H9 (cell line): Measurements from ENCODE around the gene NLE1. TPM values are rescaled to one million over a fixed set of nuclear protein-coding genes. Genes with fewer than 3 reads are reported as not detected.
"Not testable (repeated sequence)": the region's sequence is repeated elsewhere in the genome, so short reads cannot be mapped to it uniquely, and the experiment has no call there.

Source experiments
- DNase-seq: peaks from one replicate; pipeline ENCODE4 v3.0.0-alpha.2; 2017
- H2AFZ ChIP-seq: one replicate; pipeline ENCODE4 v1.6.1; 2013; ENCODE audit warnings: mild to moderate bottlenecking, low read length, control low read depth, moderate library complexity
- H2AK5ac ChIP-seq: 2 replicates; pipeline ENCODE4 v1.6.1; 2013; ENCODE audit warnings: low read length, control low read depth, mixed read lengths; ENCODE audit not compliant: insufficient read length
- H2BK120ac ChIP-seq: one replicate; pipeline ENCODE4 v1.6.1; 2013; ENCODE audit warnings: low read depth, mild to moderate bottlenecking, low read length, control low read depth, inconsistent platforms; ENCODE audit not compliant: poor library complexity, severe bottlenecking
- H2BK12ac ChIP-seq: 2 replicates; pipeline ENCODE4 v1.6.1; 2013; ENCODE audit warnings: low read length, control low read depth, mixed read lengths, low read depth; ENCODE audit not compliant: insufficient read length
- H2BK15ac ChIP-seq: 2 replicates; pipeline ENCODE4 v1.6.1; 2013; ENCODE audit warnings: low read depth, low read length, control low read depth
- H2BK20ac ChIP-seq: one replicate; pipeline ENCODE4 v1.6.1; 2013; ENCODE audit warnings: low read depth, mild to moderate bottlenecking, low read length, control low read depth, inconsistent platforms; ENCODE audit not compliant: poor library complexity, severe bottlenecking
- H2BK5ac ChIP-seq: 2 replicates; pipeline ENCODE4 v1.6.1; 2013; ENCODE audit warnings: low read length, control low read depth, mixed read lengths; ENCODE audit not compliant: insufficient read length
- H3K14ac ChIP-seq: 2 replicates; pipeline ENCODE4 v1.6.1; 2013; ENCODE audit warnings: low read length, control low read depth; ENCODE audit not compliant: insufficient read depth
- H3K18ac ChIP-seq: 2 replicates; pipeline ENCODE4 v1.6.1; 2013; ENCODE audit warnings: low read depth, mild to moderate bottlenecking, mixed read lengths, low read length, control low read depth; ENCODE audit not compliant: insufficient read length
- H3K23ac ChIP-seq: 2 replicates; pipeline ENCODE4 v1.6.1; 2013; ENCODE audit warnings: low read length, control low read depth, mixed read lengths, low read depth; ENCODE audit not compliant: insufficient read length
- H3K23me2 ChIP-seq: 2 replicates; pipeline ENCODE4 v1.6.1; 2013; ENCODE audit warnings: low read depth, mild to moderate bottlenecking, mixed read lengths, low read length, control low read depth; ENCODE audit not compliant: insufficient read length, poor library complexity, severe bottlenecking
- H3K27ac ChIP-seq: 2 replicates; pipeline ENCODE4 v1.5.1; 2013; ENCODE audit warnings: low read length, control low read depth, mixed read lengths, low read depth; ENCODE audit not compliant: insufficient read length
- H3K27me3 ChIP-seq: 2 replicates; pipeline ENCODE4 v1.6.1; 2013; ENCODE audit warnings: low read length, control low read depth, inconsistent platforms; ENCODE audit not compliant: insufficient read depth
- H3K4ac ChIP-seq: 2 replicates; pipeline ENCODE4 v1.6.1; 2013; ENCODE audit warnings: low read depth, mild to moderate bottlenecking, control low read depth, inconsistent platforms, low read length, moderate library complexity
- H3K4me1 ChIP-seq: 2 replicates; pipeline ENCODE4 v1.6.1; 2013; ENCODE audit warnings: low read length, control low read depth, inconsistent platforms; ENCODE audit not compliant: insufficient read depth
- H3K4me2 ChIP-seq: 2 replicates; pipeline ENCODE4 v1.6.1; 2013; ENCODE audit warnings: low read length, control low read depth, mixed read lengths; ENCODE audit not compliant: insufficient read length, insufficient read depth
- H3K56ac ChIP-seq: 2 replicates; pipeline ENCODE4 v1.6.1; 2013; ENCODE audit warnings: low read depth, mild to moderate bottlenecking, mixed read lengths, low read length, control low read depth; ENCODE audit not compliant: insufficient read length
- H3K79me1 ChIP-seq: 2 replicates; pipeline ENCODE4 v1.6.1; 2013; ENCODE audit warnings: low read depth, mild to moderate bottlenecking, moderate library complexity, low read length, control low read depth, inconsistent platforms; ENCODE audit not compliant: insufficient read depth, poor library complexity, severe bottlenecking
- H3K79me2 ChIP-seq: 2 replicates; pipeline ENCODE4 v1.6.1; 2013; ENCODE audit warnings: low read length, control low read depth, inconsistent platforms; ENCODE audit not compliant: insufficient read depth
- H3K9ac ChIP-seq: 2 replicates; pipeline ENCODE4 v1.6.1; 2013; ENCODE audit warnings: low read length, control low read depth, mixed read lengths; ENCODE audit not compliant: insufficient read length; ENCODE audit errors: extremely low read depth
- H3K9me3 ChIP-seq: one replicate; pipeline ENCODE4 v1.6.1; 2013; ENCODE audit warnings: low read depth, low read length, inconsistent platforms; ENCODE audit not compliant: control insufficient read depth
- H3T11ph ChIP-seq: one replicate; pipeline ENCODE4 v1.6.1; 2013; ENCODE audit warnings: mild to moderate bottlenecking, low read length, control low read depth, inconsistent platforms
- H4K20me1 ChIP-seq: one replicate; pipeline ENCODE4 v1.6.1; 2013; ENCODE audit not compliant: control insufficient read depth, insufficient read length, insufficient read depth
- H4K5ac ChIP-seq: 2 replicates; pipeline ENCODE4 v1.6.1; 2013; ENCODE audit warnings: low read depth, mild to moderate bottlenecking, mixed read lengths, low read length, control low read depth; ENCODE audit not compliant: insufficient read length
- H4K8ac ChIP-seq: replicated peaks from 2 replicates; pipeline ENCODE4 v1.6.1; 2013; ENCODE audit warnings: low read length, control low read depth, mixed read lengths, low read depth; ENCODE audit not compliant: insufficient read length
- H4K91ac ChIP-seq: 2 replicates; pipeline ENCODE4 v1.6.1; 2013; ENCODE audit warnings: low read depth, mild to moderate bottlenecking, moderate library complexity, mixed read lengths, low read length, control low read depth; ENCODE audit not compliant: insufficient read length
- H3K27ac Mint-ChIP-seq, 3 experiments: 2 replicates in 2 of 3; 3 replicates in 1 of 3; pipeline ENCODE4 v1.8.0; 2020 to 2021; ENCODE audit warnings: mixed read lengths in 3 of 3, mild to moderate bottlenecking in 1 of 3, moderate library complexity in 1 of 3
- H3K27me3 Mint-ChIP-seq: 2 replicates; pipeline ENCODE4 v1.8.0; 2021; ENCODE audit warnings: low read depth, mild to moderate bottlenecking, moderate library complexity, mixed read lengths
- H3K36me3 Mint-ChIP-seq, 3 experiments: 2 replicates in 2 of 3; 3 replicates in 1 of 3; pipeline ENCODE4 v1.8.0; 2020 to 2021; ENCODE audit warnings: low read depth in 3 of 3, mixed read lengths in 3 of 3; ENCODE audit not compliant: insufficient read depth in 1 of 3
- H3K4me1 Mint-ChIP-seq, 2 experiments: 2 replicates each; pipeline ENCODE4 v1.8.0; 2020; ENCODE audit warnings: mixed read lengths in 2 of 2
- H3K4me3 Mint-ChIP-seq, 2 experiments: 2 replicates in 1 of 2; 3 replicates in 1 of 2; pipeline ENCODE4 v1.8.0; 2020 to 2021; ENCODE audit warnings: mild to moderate bottlenecking in 2 of 2, mixed read lengths in 2 of 2, moderate library complexity in 1 of 2
- H3K9me3 Mint-ChIP-seq, 2 experiments: 2 replicates in 1 of 2; 3 replicates in 1 of 2; pipeline ENCODE4 v1.8.0; 2020; ENCODE audit warnings: mild to moderate bottlenecking in 2 of 2, mixed read lengths in 2 of 2, moderate library complexity in 1 of 2
- CTCF ChIP-seq: fragments of 200-600 bp; sonication (generic); conservative IDR thresholded peaks from 3 replicates; pipeline ENCODE4 v1.8.0; 2021; ENCODE audit warnings: antibody characterized with exemption, mild to moderate bottlenecking
- WGBS: extraction: QIAGEN DNeasy Blood & Tissue Kit; methylation state at CpG from one replicate; pipeline ENCODE4 v1.1.7; 2013; ENCODE audit warnings: missing lambda C conversion rate, low lambda C conversion rate, mixed read lengths; ENCODE audit not compliant: insufficient read length; ENCODE audit errors: extremely low coverage; 5-methylcytosine and 5-hydroxymethylcytosine counted together
- total RNA-seq: library from RNA; stranded (reverse); gene quantifications from 2 replicates; pipeline ENCODE4 v1.2.1, GENCODE V29; 2021

NLE1 gene
- total RNA-seq, 1 experiment from 2014 or later = 43.9 TPM

- Histone ChIP-seq H2BK5ac (no peak overlapping the region), H3K9ac (no peak overlapping the region), H3T11ph (no peak overlapping the region), H3K4ac (no peak overlapping the region), H3K56ac (no peak overlapping the region), H3K79me2 (no peaks in the 10 kb centered on the region), H3K14ac (no peak overlapping the region; the same call in 1 of the 2 replicates), H2AFZ (no peak overlapping the region), H3K23ac (no peak overlapping the region), H2BK120ac (no peak overlapping the region), H3K4me2 (no peak overlapping the region), H3K27me3 (no peaks in the 10 kb centered on the region), H4K8ac (no peak overlapping the region), H4K20me1 (no peaks in the 10 kb centered on the region), H3K27ac (no peak overlapping the region), H2BK12ac (no peak overlapping the region), H3K9me3 (no peaks in the 10 kb centered on the region), H3K23me2 (peaks cover 3% of the 10 kb centered on the region), H3K18ac (no peak overlapping the region), H4K5ac (no peak overlapping the region), H2BK20ac (no peak overlapping the region), H2AK5ac (no peak overlapping the region), H3K4me1 (no peaks in the 10 kb centered on the region), H2BK15ac (no peak overlapping the region), H3K79me1 (no peaks in the 10 kb centered on the region), H4K91ac (no peak overlapping the region)
- no peak for TF ChIP-seq CTCF
- Mint-ChIP-seq H3K9me3 (peaks cover 2 to 6% of the 10 kb centered on the region in 2 experiments; a peak in 2 of 5 replicates), H3K27me3 (peaks cover 12% of the 10 kb centered on the region), H3K4me1 (no peaks in the 10 kb centered on the region), H3K36me3 (no peaks in the 10 kb centered on the region), H3K27ac (no peak overlapping the region), H3K4me3 (no peak overlapping the region)
- WGBS = no CpG with 5 or more reads among the region's 6 CpGs
- no peak for DNase-seq
These were observed 41.2 kb upstream of the NLE1 start for GRCh38 chr17:35183332-35183731.

GRCh38 chr17:35179379-35179778 lies 37.3 kb upstream of the NLE1 start:
- H4K8ac ChIP-seq, H3K4me1 ChIP-seq, H3K14ac ChIP-seq, H3K23me2 ChIP-seq, H2BK12ac ChIP-seq, H3K4me3 Mint-ChIP-seq, H3K27me3 ChIP-seq, H3K23ac ChIP-seq, H3K9me3 ChIP-seq, H3K4ac ChIP-seq, H4K91ac ChIP-seq, H3K18ac ChIP-seq, H2AFZ ChIP-seq, H4K5ac ChIP-seq, H3K79me2 ChIP-seq, H3K9me3 Mint-ChIP-seq, H3K36me3 Mint-ChIP-seq, H3K27ac ChIP-seq, H2BK20ac ChIP-seq, H4K20me1 ChIP-seq, H2BK15ac ChIP-seq, H3K4me1 Mint-ChIP-seq, H3K27ac Mint-ChIP-seq, H2BK5ac ChIP-seq, H2BK120ac ChIP-seq, DNase-seq, H3K79me1 ChIP-seq, H3K4me2 ChIP-seq, H3K9ac ChIP-seq, H3K56ac ChIP-seq, H2AK5ac ChIP-seq, H3T11ph ChIP-seq: not testable (repeated sequence)
- no CpG with 5 or more reads among the region's 5 CpGs for WGBS
- H3K27me3 Mint-ChIP-seq = peaks cover 11% of the 10 kb centered on the region
